Measurements from ENCODE around the gene DEPP1. TPM values are rescaled to one million over a fixed set of nuclear protein-coding genes. Genes with fewer than 3 reads are reported as not detected.

The DEPP1 gene
- total RNA-seq, 1 experiment from 2014 or later, result 0.54 TPM

DNA sequence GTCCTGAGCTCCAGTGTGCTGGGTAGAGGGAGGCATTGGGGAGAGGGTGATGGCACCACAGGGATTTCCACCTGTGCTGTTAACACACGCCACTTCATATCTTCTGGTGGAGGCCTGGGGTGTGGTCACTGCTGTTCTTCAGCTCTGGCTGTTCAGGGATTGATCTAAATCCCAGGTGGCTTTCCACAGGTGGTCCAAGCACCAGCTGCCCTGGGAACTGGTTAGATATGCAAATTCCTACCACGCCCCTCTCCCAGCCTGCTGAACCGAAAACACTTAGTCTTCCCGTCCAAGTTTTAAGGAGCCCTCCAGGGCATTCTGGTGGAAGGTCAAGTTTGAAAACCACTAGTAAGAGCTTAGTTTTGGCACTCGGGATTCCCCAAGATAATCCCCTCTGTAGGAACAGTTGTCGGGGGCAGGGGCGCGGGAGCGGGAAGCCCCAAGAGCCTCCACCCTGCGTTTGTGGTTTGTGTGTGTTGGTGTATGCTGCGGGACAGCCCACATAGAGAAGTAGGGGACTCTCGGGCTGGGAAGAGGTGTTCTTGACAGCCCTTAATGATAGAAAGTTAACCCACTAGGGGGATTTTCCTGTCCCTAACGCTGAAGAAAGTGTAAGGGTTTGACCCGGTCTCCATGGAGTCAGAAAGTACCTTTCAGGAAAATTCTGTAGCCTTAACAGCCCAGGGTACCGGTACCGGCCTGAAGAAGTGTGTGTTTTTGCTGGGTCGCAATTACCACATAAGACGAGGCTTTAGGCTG, 5.1 kb downstream of the DEPP1 start:
- Histone ChIP-seq H3K4me3 (ENCODE audit: low read depth, low read length, poor library complexity, severe bottlenecking) (no peak overlapping the region), H3K4me1 (ENCODE audit: insufficient read depth, low read length, poor library complexity, severe bottlenecking) (peaks cover 21% of the 10 kb centered on the region), H3K27me3 (replicated peaks; ENCODE audit: insufficient read depth, low read depth, low read length, poor library complexity) (no peaks in the 10 kb centered on the region), H3K36me3 (ENCODE audit: insufficient read depth, low read length, poor library complexity, severe bottlenecking) (no peaks in the 10 kb centered on the region), H3K9me3 (ENCODE audit: low read depth, low read length, poor library complexity, severe bottlenecking) (no peaks in the 10 kb centered on the region), H3K27ac (ENCODE audit: low read depth, low read length, poor library complexity, severe bottlenecking) (no peak overlapping the region)
- DNase-seq (ENCODE audit: low spot score), result no peak
- intact Hi-C loops (cut with micrococcal nuclease; ENCODE audit: unreplicated experiment), result loop anchor here (10.0 kb wide), 1 partner anchor 1299 kb away; no protein-coding TSS in a partner anchor
- ChIA-PET CTCF (interaction anchor here (1.2 kb wide), 1 partner anchor 9 kb away, joined by 3 read pairs; no protein-coding TSS in a partner anchor), POLR2A (ENCODE audit: low non-redundant PET) (no interaction called here)
- BruUV-seq (replicated peaks), result no TSS peak
- no peak for TF ChIP-seq EZH2 (IDR thresholded peaks at IDR 0.05; ENCODE audit: borderline replicate concordance, low read depth, low read length, poor library complexity, severe bottlenecking)
- TF ChIP-seq, protein P1, sequence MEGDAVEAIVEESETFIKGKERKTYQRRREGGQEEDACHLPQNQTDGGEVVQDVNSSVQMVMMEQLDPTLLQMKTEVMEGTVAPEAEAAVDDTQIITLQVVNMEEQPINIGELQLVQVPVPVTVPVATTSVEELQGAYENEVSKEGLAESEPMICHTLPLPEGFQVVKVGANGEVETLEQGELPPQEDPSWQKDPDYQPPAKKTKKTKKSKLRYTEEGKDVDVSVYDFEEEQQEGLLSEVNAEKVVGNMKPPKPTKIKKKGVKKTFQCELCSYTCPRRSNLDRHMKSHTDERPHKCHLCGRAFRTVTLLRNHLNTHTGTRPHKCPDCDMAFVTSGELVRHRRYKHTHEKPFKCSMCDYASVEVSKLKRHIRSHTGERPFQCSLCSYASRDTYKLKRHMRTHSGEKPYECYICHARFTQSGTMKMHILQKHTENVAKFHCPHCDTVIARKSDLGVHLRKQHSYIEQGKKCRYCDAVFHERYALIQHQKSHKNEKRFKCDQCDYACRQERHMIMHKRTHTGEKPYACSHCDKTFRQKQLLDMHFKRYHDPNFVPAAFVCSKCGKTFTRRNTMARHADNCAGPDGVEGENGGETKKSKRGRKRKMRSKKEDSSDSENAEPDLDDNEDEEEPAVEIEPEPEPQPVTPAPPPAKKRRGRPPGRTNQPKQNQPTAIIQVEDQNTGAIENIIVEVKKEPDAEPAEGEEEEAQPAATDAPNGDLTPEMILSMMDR (conservative IDR thresholded peaks at IDR 0.05; ENCODE audit: low read depth, low read length), result no peak

DNA sequence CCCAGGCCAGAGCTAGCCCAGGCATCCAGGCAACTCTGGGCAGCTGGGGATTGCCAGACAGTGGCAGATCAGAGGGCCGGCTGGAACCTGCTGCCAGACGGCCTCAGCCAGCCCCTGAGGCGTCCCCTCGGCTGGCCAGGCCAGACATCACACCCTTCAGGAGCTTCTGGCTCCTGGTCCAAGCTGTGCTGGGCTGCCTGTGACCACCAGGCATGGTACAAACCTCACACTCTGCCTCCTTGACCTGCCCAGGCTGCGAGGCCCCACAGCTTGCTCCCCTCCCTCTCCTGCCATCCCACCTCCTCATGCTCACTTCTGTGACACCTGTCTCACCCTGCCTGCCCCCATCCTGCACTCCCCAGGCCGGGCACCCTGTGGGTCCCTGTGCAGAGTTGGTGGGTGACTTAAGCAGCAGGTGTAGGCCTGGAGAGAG, 5.7 kb downstream of the DEPP1 start:
- CTCF ChIA-PET, result no interaction called here
- peaks cover 14% of the 10 kb centered on the region for H3K4me1 ChIP-seq (ENCODE audit: insufficient read depth, low read length, poor library complexity, severe bottlenecking)
- no TSS peak for BruUV-seq (replicated peaks)
- no peak for TF ChIP-seq EZH2 (IDR thresholded peaks at IDR 0.05; ENCODE audit: borderline replicate concordance, low read depth, low read length, poor library complexity, severe bottlenecking)
- TF ChIP-seq, protein P1 (conservative IDR thresholded peaks at IDR 0.05; ENCODE audit: low read depth, low read length), result no peak
- H3K4me3 ChIP-seq (ENCODE audit: low read depth, low read length, poor library complexity, severe bottlenecking), result no peak overlapping the region
- intact Hi-C loops (cut with micrococcal nuclease; ENCODE audit: unreplicated experiment), result loop anchor here (10.0 kb wide), 1 partner anchor 1298 kb away; no protein-coding TSS in a partner anchor
- H3K9me3 ChIP-seq (ENCODE audit: low read depth, low read length, poor library complexity, severe bottlenecking), result no peaks in the 10 kb centered on the region
- H3K36me3 ChIP-seq (ENCODE audit: insufficient read depth, low read length, poor library complexity, severe bottlenecking), result no peaks in the 10 kb centered on the region
- H3K27me3 ChIP-seq (replicated peaks; ENCODE audit: insufficient read depth, low read depth, low read length, poor library complexity), result no peaks in the 10 kb centered on the region
- H3K27ac ChIP-seq (ENCODE audit: low read depth, low read length, poor library complexity, severe bottlenecking), result no peak overlapping the region
- DNase-seq (ENCODE audit: low spot score), result no peak
- POLR2A ChIA-PET (ENCODE audit: low non-redundant PET), result no interaction called here

DNA sequence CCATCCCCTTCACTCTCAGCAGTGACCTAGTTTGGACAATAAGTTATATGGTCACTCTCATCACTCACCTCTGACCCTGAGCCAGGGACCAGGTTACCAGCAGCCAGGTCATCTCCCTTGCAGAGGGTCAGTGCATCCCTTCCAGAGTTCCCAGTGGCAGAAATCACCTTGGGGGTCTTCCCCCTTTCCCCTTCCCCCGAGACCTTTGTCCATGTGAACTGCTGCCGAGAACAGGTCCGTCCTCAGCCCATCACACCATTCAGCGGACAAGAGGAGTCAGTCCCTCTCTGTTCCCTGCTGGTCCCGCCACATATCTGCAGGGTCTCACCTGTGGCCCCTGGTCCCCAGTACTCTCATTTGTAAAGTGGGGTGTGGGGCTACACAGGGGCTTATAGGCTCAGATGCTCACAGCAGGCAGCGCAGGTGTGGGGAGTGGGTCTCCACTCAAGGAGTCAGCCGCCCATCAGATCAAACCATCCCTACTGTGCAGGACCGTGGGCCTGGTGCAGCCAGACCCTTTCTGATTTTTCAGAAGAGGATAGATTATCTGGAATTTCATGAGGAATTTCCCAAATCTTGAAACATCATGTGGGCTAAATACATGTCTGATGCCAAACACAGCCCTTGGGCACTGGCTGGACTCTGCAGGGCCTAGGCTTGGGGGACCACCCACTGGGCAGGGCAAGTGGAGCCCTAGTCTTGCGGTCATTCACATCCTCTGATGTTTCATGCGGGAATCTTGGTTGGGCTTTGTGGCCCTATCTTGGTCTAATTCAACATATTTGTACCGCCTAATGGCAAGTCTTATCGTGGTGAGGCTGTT, 6.5 kb downstream of the DEPP1 start:
- no peak for DNase-seq (ENCODE audit: low spot score)
- Histone ChIP-seq H3K4me1 (ENCODE audit: insufficient read depth, low read length, poor library complexity, severe bottlenecking) (peaks cover 13% of the 10 kb centered on the region), H3K27ac (ENCODE audit: low read depth, low read length, poor library complexity, severe bottlenecking) (no peak overlapping the region), H3K9me3 (ENCODE audit: low read depth, low read length, poor library complexity, severe bottlenecking) (no peaks in the 10 kb centered on the region), H3K36me3 (ENCODE audit: insufficient read depth, low read length, poor library complexity, severe bottlenecking) (no peaks in the 10 kb centered on the region), H3K4me3 (ENCODE audit: low read depth, low read length, poor library complexity, severe bottlenecking) (no peak overlapping the region), H3K27me3 (replicated peaks; ENCODE audit: insufficient read depth, low read depth, low read length, poor library complexity) (no peaks in the 10 kb centered on the region)
- intact Hi-C loops (cut with micrococcal nuclease; ENCODE audit: unreplicated experiment), result loop anchor here (10.0 kb wide), 1 partner anchor 1297 kb away; no protein-coding TSS in a partner anchor
- no TSS peak for BruUV-seq (replicated peaks)
- ChIA-PET POLR2A (ENCODE audit: low non-redundant PET) (no interaction called here), CTCF (no interaction called here)
- TF ChIP-seq, protein P1 (conservative IDR thresholded peaks at IDR 0.05; ENCODE audit: low read depth, low read length), result no peak
- TF ChIP-seq EZH2 (IDR thresholded peaks at IDR 0.05; ENCODE audit: borderline replicate concordance, low read depth, low read length, poor library complexity, severe bottlenecking), result no peak

All from A673 (cell line).